NCI-H146 treated with DMSO at 0.1 percent for 48 hours (cell line): ENCODE measurements around the gene ITPRIPL1.
"Not testable (repeated sequence)": the region's sequence is repeated elsewhere in the genome, so short reads cannot be mapped to it uniquely, and the experiment has no call there.

Source experiments
- DNase-seq: peaks from one replicate; lab custom pipeline; 2025; ENCODE audit not compliant: unreplicated experiment; lab: John Stamatoyannopoulos, UW

The ITPRIPL1 gene, protein sequence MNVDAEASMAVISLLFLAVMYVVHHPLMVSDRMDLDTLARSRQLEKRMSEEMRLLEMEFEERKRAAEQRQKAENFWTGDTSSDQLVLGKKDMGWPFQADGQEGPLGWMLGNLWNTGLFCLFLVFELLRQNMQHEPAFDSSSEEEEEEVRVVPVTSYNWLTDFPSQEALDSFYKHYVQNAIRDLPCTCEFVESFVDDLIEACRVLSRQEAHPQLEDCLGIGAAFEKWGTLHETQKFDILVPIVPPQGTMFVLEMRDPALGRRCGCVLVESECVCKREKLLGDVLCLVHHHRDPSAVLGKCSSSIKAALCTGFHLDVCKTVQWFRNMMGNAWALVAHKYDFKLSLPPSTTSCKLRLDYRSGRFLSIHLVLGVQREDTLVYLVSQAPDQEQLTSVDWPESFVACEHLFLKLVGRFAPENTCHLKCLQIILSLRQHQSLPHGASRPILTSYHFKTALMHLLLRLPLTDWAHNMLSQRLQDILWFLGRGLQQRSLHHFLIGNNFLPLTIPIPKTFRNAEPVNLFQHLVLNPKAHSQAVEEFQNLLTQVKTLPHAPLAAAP

DNA sequence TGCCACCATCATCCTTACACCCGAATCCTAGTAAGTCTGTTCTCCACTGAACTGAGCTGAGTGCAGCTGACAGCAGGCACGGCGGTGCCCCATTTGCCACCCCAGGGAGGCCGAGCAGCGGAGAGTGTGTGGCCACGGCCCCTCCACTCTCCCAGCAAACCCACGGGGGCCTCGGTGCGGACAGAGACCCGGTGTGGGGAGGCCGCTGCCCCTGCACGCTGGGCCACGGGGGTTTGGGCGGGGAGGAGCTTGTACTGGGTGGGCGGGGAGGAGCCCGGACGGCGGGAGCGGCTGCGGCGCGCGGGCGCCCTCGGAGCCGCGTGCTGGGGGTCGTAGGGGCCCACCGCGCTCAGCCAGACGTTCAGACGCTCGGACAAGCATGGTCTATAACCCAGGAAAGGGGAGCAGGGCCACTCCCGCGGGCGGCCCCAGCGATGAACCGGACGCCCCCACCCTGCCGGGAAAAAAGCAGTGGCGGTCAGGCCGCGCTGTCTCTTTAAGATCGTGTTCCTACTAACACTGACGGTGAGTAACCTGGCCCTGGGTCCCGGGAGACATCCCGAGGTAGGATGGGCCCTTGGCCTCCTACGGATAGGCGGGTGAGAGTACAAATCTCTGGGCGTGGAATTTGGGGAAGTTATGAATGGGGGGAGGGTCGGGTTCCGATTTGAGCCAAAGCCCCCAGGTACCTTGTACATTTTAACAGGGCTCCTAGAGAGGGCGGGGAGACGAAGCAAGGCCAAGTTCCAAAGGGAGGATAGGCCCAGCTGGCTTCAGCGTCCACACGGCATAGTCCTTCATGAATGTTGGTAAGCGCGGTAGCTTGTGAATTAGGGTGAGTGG is at the start of gene ITPRIPL1:
Gene ITPRIPL1, plus strand, starts transcription at position 277 of the 843 bp plus-strand sequence. Its CDS starts 523 bp downstream, at position 800.
- DNase-seq = no peak

- DNase-seq = no peak
Measured at GRCh38 chr2:96276787-96277499, 48.2 kb upstream of the ITPRIPL1 start.

DNA sequence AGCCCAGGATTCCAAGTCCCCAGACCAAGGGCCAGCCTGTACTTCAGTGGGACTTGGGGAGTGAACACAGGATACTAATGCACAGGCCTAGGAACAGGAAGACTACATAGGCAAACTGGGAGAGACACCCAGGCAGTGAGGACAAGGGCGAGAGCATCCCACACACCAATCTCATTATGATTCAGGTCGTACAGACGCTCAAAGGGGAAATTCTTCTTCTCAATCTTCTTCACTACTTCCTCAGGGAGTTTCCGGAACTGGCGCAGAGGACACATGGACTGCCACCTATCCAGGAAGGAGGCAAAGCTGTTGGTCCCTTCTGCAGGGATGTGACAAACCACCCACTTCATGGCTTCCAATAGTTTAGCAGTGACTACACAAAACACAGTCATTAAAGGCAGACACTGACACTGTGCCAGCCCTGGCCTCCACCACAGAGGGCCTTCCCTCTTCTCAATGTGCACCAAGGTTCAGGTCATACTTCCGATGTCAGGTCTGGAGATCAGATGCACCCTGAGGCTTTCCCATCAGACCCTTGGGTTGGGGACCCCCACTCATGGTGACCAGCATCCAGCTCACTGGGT is 37.8 kb upstream of the ITPRIPL1 start:
- no peak for DNase-seq

- DNase-seq = no peak
Measured at GRCh38 chr2:96291751-96292150, 33.4 kb upstream of the ITPRIPL1 start.

- DNase-seq = not testable (repeated sequence)
Measured at GRCh38 chr2:96294271-96294670, 30.8 kb upstream of the ITPRIPL1 start.

DNA sequence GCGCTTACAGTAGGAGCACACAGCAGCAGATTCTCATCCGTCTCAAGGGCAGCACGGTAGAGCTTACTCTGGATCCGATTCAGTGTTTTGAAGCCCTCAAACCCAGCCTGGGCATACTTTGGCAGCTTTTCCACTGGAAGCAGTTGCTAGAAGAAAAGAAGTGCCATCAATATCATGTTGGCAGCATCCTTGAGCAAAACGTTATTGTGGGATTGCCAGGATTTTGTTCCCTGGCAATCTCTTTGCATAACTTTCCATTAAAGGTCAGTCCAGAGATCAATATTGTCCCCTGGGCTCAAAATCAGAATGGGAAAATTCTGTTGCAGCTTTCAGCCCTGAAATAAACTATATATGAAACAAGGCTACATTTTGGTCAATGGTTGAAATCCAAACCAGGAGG is 28.2 kb upstream of the ITPRIPL1 start:
- no peak for DNase-seq

- DNase-seq = no peak
Measured at GRCh38 chr2:96301865-96302264, 23.3 kb upstream of the ITPRIPL1 start.

GRCh38 chr2:96304606-96305005 is 20.5 kb upstream of the ITPRIPL1 start:
- no peak for DNase-seq

DNA sequence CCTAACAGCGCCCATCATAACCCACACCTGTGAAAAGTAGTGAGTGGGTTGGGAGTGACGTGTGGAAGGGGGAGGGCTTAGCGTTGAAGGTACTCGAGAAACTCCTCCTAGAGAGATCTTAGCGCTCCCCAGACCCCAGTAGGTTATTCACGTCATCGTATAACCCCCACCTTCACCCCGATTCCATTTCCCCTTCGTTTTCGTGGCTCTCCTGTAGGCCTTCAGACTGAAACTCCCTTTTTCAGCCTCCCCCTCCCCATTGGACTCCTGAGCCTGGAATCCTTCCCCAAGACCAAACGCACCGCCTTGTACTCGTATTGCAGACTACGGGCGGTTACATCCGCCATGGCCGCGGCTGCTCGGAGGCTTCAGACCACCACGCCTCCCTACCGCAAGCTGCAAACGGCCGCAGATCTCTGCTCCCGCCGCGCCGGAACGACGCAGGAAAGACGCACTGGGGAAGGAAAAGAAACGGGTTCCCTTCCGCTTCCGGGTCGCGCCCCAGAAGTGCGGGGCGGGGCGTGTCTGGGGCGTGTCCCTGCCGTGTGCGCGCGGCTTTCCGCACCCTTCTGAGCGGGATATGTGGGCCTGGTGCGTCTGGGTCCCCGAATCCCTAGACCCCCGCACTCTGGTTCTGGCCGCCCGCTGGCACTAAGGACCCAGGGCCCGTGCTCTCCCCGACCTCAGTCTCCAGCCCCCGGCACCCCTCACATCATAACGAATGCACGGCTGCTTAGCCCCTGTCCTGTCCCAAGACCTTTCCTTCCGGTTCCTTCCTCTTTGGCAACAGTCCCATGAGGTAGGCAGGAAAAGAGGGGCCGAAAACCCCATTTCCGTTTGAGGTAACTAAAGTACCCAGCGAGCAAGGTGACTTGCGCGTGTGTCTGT is 19.8 kb upstream of the ITPRIPL1 start, which contains the start of gene SNRNP200:
Gene SNRNP200, minus strand, starts transcription at position 456 of the 888 bp plus-strand sequence. Its CDS starts 109 bp downstream, at position 347.
- peak; percentile 72 for DNase-seq

GRCh38 chr2:96305979-96306308 is 19.2 kb upstream of the ITPRIPL1 start:
- DNase-seq = no peak

- DNase-seq = no peak
Measured at GRCh38 chr2:96306370-96306769, 18.7 kb upstream of the ITPRIPL1 start.

DNA sequence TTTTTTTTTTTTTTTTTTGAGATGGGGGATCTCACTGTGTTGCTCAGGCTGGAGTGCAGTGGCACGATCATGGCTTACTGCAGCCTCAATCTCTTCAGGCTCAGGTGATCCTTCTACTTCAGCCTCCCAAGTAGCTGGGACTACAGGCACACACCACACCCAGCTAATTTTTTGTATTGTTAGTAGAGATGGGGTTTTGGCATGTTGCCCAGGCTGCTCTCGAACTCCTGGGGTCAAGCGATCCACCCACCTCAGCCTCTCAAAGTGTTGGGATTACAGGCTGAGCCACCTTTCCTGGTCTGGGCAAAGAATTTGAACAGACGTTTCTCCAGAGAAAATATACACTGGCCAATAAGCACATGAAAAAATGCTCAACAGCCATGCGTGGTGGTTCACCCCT is 16.9 kb upstream of the ITPRIPL1 start:
- DNase-seq = no peak

- no peak for DNase-seq
Measured at GRCh38 chr2:96315005-96315399, 10.1 kb upstream of the ITPRIPL1 start.

DNA sequence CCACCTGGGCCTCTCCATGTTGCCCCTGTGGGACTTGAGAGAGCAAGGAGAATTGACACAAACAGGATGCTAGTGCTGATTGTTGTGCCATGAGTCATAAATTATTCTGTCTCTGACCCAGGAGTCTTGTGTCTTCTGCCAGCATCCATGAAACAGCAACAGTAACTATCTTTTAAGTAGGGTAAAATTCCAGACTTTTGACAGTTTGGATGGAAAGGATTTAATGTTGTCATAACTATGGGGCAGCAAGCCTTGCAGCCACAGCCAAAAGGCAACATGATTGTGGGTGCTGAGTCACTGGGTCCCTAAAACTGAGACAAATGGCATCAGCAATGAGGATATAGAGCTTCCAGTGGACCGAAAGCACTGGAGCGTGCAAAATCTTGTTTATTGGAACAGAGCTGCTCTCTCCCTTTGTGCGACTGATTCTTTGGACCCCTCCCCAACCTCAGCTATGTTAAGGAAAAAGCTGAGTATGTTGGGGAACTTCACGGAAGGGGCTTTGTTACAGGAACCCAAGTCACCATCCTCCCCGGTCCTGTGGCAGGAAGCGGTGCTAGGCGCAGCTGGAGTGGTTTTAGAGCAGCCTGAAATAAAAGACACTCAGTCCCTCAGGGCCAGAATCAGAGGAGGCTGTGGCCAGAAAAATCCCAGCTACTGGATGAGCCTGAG is 9.6 kb upstream of the ITPRIPL1 start:
- no peak for DNase-seq

DNA sequence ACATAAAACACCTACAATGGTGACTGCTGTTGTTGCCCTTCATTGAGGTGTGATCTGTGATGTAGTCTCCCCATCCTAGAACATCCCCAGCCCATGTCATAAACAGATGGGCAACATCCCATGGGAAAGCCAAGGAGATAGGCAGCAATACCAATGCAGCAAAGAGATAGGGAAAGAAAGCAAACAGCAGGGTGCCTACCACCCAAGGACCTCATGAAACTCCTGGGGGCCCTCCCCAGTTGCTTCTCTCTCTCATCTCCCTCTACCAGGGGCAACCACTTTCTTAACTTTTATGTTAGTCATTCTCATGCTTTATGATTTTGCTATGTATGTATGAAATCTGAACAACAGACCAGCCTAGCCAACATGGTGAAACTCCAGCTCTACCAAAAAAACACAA is 8.1 kb upstream of the ITPRIPL1 start:
- DNase-seq = no peak

GRCh38 chr2:96317584-96317997 is 7.5 kb upstream of the ITPRIPL1 start:
- DNase-seq = no peak

GRCh38 chr2:96318723-96319122 is 6.4 kb upstream of the ITPRIPL1 start:
- DNase-seq = no peak

- no peak for DNase-seq
Measured at GRCh38 chr2:96319396-96319795, 5.7 kb upstream of the ITPRIPL1 start.

DNA sequence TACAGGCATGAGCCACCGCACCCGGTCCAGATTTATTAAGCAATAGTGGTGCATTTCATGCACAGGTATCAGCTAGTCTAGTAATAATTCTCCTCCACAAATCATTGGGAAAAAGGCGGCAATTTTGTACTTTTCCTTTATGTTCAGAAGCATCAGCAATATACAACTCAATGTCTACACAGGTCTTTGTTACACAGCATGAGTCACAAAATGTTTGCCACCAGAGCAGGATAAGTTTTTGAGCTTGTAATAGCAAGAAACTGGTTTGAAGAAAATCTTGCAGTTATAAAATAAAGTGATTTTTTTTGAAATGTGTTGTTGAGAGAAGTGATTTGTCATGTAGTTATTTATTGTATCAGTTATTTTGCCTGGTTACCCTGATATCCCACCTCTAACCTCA is 4.8 kb upstream of the ITPRIPL1 start:
- no peak for DNase-seq
